HepG2 (cell line): Measurements from ENCODE around the gene NUP85. TPM values are rescaled to one million over a fixed set of nuclear protein-coding genes. Genes with fewer than 3 reads are reported as not detected.

ENCODE experiments used
- ATAC-seq: fragments of 200-7000 bp; cut with Tn5 transposase; 3 replicates; pipeline ENCODE4 v1.9.1; 2020; ENCODE audit warnings: mild to moderate bottlenecking, moderate library complexity
- BruUV-seq: library from RNA; stranded (reverse); fragments of 400-500 nt; replicated peaks from 2 replicates; lab custom pipeline; 2021; lab: Mats Ljungman, UMichigan
- CTCF ChIA-PET: fragments of 300-600 bp; formaldehyde crosslinking; extraction: SDS; loops from one replicate; lab custom pipeline; 2021; ENCODE audit warnings: low total read pairs, inconsistent platforms, low intra/inter-chr PET ratio; lab: Yijun Ruan, JAX
- POLR2A ChIA-PET: fragments of 350-600 bp; sonication (Branson Sonifier 250); formaldehyde crosslinking; loops from one replicate; lab custom pipeline; 2020; ENCODE audit warnings: antibody characterized with exemption, inconsistent platforms; lab: Yijun Ruan, JAX
- DNase-seq: peaks from one replicate; pipeline ENCODE4 v3.0.0-alpha.2; 2015; ENCODE audit warnings: low spot score
- FAIRE-seq: peaks from 3 replicates; lab custom pipeline; 2011; peaks lifted over from hg19 to GRCh38; lab: Jason Lieb, UNC
- H2AFZ ChIP-seq: one replicate; pipeline ENCODE4 v1.6.1; 2011; ENCODE audit warnings: low read length, inconsistent platforms
- H3K27ac ChIP-seq: fragments of 300-600 bp; 3 replicates; pipeline ENCODE4 v1.8.0; 2011; ENCODE audit warnings: mixed run types, mild to moderate bottlenecking, mixed read lengths, low read length, inconsistent platforms; ENCODE audit not compliant: insufficient read depth; ENCODE audit errors: extremely low read length
- H3K27me3 ChIP-seq, 2 experiments: fragments of 200-600 bp in 1 of 2; 2 replicates in 1 of 2; 3 replicates in 1 of 2; pipeline versions ENCODE4 v1.6.0 to v1.8.0; 2011; ENCODE audit warnings: low read length in 2 of 2, mild to moderate bottlenecking in 2 of 2, moderate library complexity in 2 of 2, inconsistent platforms in 1 of 2; ENCODE audit not compliant: insufficient read depth in 2 of 2, control insufficient read depth in 1 of 2
- H3K36me3 ChIP-seq, 2 experiments: fragments of 200-600 bp in 1 of 2; replicated peaks in 1 of 2; 2 replicates in 1 of 2; 3 replicates in 1 of 2; pipeline versions ENCODE4 v1.5.1 to v1.8.0; 2011; ENCODE audit warnings: low read length in 2 of 2, inconsistent platforms in 1 of 2; ENCODE audit not compliant: insufficient read depth in 2 of 2, control insufficient read depth in 1 of 2
- H3K4me1 ChIP-seq: 2 replicates; pipeline ENCODE4 v1.5.1; 2012; ENCODE audit warnings: low read length, inconsistent platforms; ENCODE audit not compliant: insufficient read depth
- H3K4me2 ChIP-seq: 2 replicates; pipeline ENCODE4 v1.6.0; 2011; ENCODE audit warnings: low read depth, low read length, inconsistent platforms
- H3K4me3 ChIP-seq, 3 experiments: fragments of 200-600 bp in 1 of 3; sonication (generic), shearing (Covaris generic) in 1 of 3; replicated peaks in 1 of 3; 2 replicates each; pipeline ENCODE4 v1.5.1; 2011 to 2016; ENCODE audit warnings: low read length in 3 of 3, inconsistent platforms in 2 of 3, low read depth in 2 of 3, mild to moderate bottlenecking in 2 of 3, control low read depth in 1 of 3, mixed read lengths in 1 of 3; ENCODE audit not compliant: insufficient read depth in 1 of 3
- H3K79me2 ChIP-seq: one replicate; pipeline ENCODE4 v1.6.1; 2011; ENCODE audit warnings: low read length, inconsistent platforms; ENCODE audit not compliant: insufficient read depth
- H3K9ac ChIP-seq: 2 replicates; pipeline ENCODE4 v1.6.0; 2011; ENCODE audit warnings: mild to moderate bottlenecking, low read depth, low read length, inconsistent platforms; ENCODE audit not compliant: insufficient read depth
- H3K9me3 ChIP-seq: 2 replicates; pipeline ENCODE4 v1.5.1; 2012; ENCODE audit warnings: mild to moderate bottlenecking, low read length
- H4K20me1 ChIP-seq: 2 replicates; pipeline ENCODE4 v1.6.0; 2011; ENCODE audit warnings: inconsistent platforms, mild to moderate bottlenecking, low read length, moderate library complexity; ENCODE audit not compliant: insufficient read depth
- ARNTL ChIP-seq: sonication (generic); formaldehyde crosslinking; IDR thresholded peaks from 2 replicates; pipeline ENCODE4 v1.4.0; 2020; ENCODE audit warnings: mild to moderate bottlenecking, missing genetic modification reagents
- CBFB ChIP-seq: sonication (generic); formaldehyde crosslinking; IDR thresholded peaks from 2 replicates; pipeline ENCODE4 v1.4.0; 2020; ENCODE audit warnings: missing genetic modification reagents
- IRX3 ChIP-seq: sonication (generic); formaldehyde crosslinking; IDR thresholded peaks from 2 replicates; pipeline ENCODE4 v1.8.1; 2023; ENCODE audit warnings: mild to moderate bottlenecking, low read depth, missing genetic modification reagents, borderline replicate concordance
- NCOA5 ChIP-seq: sonication (generic); formaldehyde crosslinking; IDR thresholded peaks from 2 replicates; pipeline ENCODE4 v1.4.0; 2020; ENCODE audit warnings: missing genetic modification reagents
- NCOR1 ChIP-seq: fragments of 200-600 bp; sonication (generic); IDR thresholded peaks from 2 replicates; pipeline ENCODE4 v1.7.0; 2017; ENCODE audit warnings: antibody characterized with exemption, low read length, borderline replicate concordance
- NFIB ChIP-seq: sonication (generic); formaldehyde crosslinking; IDR thresholded peaks from 2 replicates; pipeline ENCODE4 v1.9.0; 2021; ENCODE audit warnings: missing genetic modification reagents, mild to moderate bottlenecking, borderline replicate concordance
- PAX8 ChIP-seq: sonication (generic); formaldehyde crosslinking; IDR thresholded peaks from 2 replicates; pipeline ENCODE4 v1.8.0; 2022; ENCODE audit warnings: mild to moderate bottlenecking, missing genetic modification reagents, borderline replicate concordance
- SMAD1 ChIP-seq: sonication (generic); formaldehyde crosslinking; IDR thresholded peaks from 2 replicates; pipeline ENCODE4 v1.4.0; 2020; ENCODE audit warnings: missing genetic modification reagents, low read depth, mild to moderate bottlenecking, borderline replicate concordance
- ZNF333 ChIP-seq: sonication (generic); formaldehyde crosslinking; IDR thresholded peaks from 2 replicates; pipeline ENCODE4 v1.4.0; 2020; ENCODE audit warnings: mild to moderate bottlenecking, missing genetic modification reagents, borderline replicate concordance
- ZNF746 ChIP-seq: sonication (generic); formaldehyde crosslinking; IDR thresholded peaks from 2 replicates; pipeline ENCODE4 v1.8.0; 2022; ENCODE audit warnings: mild to moderate bottlenecking, missing genetic modification reagents
- WGBS: methylation state at CpG from one replicate; pipeline ENCODE4 v1.1.6; 2017; ENCODE audit warnings: low lambda C conversion rate; 5-methylcytosine and 5-hydroxymethylcytosine counted together
- in situ Hi-C: cut with HindIII; loops from 2 replicates; pipeline ENCODE4 v1.10.0; 2017; ENCODE audit warnings: low pct_unique_long_range_greater_than_20kb; ENCODE audit not compliant: extremely low pct_ligation_motif_present
- intact Hi-C: fragments of 100-400 bp; cut with micrococcal nuclease; formaldehyde crosslinking; loops from one replicate; pipeline ENCODE4 v1.10.0; 2022; ENCODE audit not compliant: unreplicated experiment
- polyA plus RNA-seq, 8 experiments: library from polyadenylated mRNA; depleted of rRNA in 3 of 8; stranded (reverse) in 7 of 8; unstranded in 1 of 8; fragments of >200 nt; fragmentation: Illumina TruSeq in 4 of 8; extraction: Trizol in 4 of 8; gene quantifications; 2 replicates each; pipeline versions ENCODE4 v1.2.1 to v1.2.3, GENCODE V29; 2011 to 2016; ENCODE audit warnings: low read depth in 4 of 8, missing spikeins in 1 of 8, mixed read lengths in 1 of 8; ENCODE audit not compliant: insufficient read depth in 1 of 8
- total RNA-seq, 5 experiments: library from RNA; depleted of rRNA; stranded (reverse); fragments of >200 nt; fragmentation: Illumina TruSeq; extraction: Trizol; gene quantifications; 2 replicates each; pipeline ENCODE4 v1.2.3, GENCODE V29; 2016; ENCODE audit warnings: low read depth in 1 of 5
- TF ChIP-seq, protein P1 (sequence below): sonication (generic); formaldehyde crosslinking; IDR thresholded peaks from 2 replicates; pipeline ENCODE4 v1.9.0; 2022; ENCODE audit warnings: missing genetic modification reagents, mild to moderate bottlenecking, borderline replicate concordance

The NUP85 gene
- total and polyA plus RNA-seq, 2 of the 13 experiments (the other 11 are each of a cell fraction or from before 2014, with no cell fraction given), result 89.1 to 124 TPM

DNA sequence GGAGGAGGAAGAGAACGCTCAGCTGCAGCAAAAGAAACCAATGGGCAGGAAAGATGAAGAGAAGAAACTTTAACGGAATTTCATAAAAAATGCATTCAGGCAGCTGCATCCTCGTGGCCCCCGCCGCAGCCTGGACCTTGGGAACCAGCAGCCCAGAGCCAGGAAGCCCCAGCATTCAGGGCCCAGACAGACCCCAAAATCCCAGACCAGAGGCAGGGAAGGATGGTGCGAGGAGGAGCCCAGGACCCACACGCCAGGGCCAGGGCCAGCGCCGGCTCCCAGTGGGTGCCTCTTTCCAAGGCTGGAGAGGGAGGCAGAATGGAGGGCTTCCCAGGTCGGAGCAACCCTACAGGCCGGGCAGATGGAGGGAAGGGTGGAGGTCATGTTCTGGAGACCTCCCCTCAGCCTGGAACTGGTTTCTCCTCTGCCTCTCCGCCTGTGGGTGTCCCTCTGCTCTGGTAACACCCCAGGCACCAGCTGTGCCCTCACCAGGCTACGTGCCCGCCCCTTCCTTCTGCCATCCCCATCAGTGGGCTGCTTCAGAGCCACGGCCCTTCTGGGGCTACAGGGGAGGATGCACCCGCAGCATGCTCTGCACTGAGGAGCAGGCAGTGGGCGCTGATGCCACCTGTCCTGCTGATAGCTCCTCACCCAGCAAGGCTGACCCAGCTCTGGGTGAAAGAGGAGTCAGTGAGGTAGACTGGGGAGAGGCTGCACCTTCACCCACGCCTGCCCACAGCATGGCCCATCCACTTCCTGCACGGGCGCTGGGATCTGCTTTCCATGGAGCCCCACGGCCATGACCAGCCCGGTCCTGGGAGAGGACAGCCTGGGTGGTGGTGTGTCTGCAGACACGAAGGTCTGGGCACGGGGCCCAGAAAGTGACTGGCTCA is 66.7 kb downstream of the NUP85 start (continued):
- TF ChIP-seq, protein P1, sequence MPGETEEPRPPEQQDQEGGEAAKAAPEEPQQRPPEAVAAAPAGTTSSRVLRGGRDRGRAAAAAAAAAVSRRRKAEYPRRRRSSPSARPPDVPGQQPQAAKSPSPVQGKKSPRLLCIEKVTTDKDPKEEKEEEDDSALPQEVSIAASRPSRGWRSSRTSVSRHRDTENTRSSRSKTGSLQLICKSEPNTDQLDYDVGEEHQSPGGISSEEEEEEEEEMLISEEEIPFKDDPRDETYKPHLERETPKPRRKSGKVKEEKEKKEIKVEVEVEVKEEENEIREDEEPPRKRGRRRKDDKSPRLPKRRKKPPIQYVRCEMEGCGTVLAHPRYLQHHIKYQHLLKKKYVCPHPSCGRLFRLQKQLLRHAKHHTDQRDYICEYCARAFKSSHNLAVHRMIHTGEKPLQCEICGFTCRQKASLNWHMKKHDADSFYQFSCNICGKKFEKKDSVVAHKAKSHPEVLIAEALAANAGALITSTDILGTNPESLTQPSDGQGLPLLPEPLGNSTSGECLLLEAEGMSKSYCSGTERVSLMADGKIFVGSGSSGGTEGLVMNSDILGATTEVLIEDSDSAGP, result peak; percentile 41; the same call in 1 of the 2 replicates
- TF ChIP-seq ZNF746 (CRISPR knock-in tag) (0 out of 2 replicates have a peak, but pooled peaks have one; percentile 55), NCOR1 (no peak), SMAD1 (CRISPR knock-in tag) (no peak), PAX8 (CRISPR knock-in tag) (0 out of 2 replicates have a peak, but pooled peaks have one; percentile 26), IRX3 (no peak)

DNA sequence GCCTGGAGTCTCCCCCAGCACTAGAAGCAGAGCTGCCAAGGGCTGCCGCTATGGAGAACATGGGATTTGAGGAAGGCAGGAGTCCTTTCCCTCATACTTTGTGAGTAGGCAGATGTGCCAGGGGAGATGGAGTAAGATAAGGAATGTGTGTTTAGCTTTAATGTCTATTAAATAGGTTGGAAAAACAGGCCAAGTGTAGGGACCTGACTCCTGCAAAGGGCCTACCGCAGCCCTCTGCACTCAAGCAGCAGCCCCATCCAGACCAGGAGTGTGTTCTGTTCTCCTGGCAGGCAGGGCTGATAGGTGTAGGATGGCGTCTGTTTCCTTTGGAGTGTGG is 67.3 kb downstream of the NUP85 start:
- H3K4me2 ChIP-seq, result no peak overlapping the region

More for the DNA sequence above, 67.3 kb downstream of the NUP85 start:
- in situ Hi-C loops, result no loop called here
- Histone ChIP-seq H3K4me1 (peaks cover 33% of the 10 kb centered on the region), H3K4me3 (no peak overlapping the region), H3K9ac (no peak overlapping the region), H4K20me1 (no peaks in the 10 kb centered on the region), H3K27ac (no peak overlapping the region), H3K36me3 (peaks cover 10 to 27% of the 10 kb centered on the region in 2 experiments; a peak in 4 of 5 replicates), H3K79me2 (peaks cover 6% of the 10 kb centered on the region), H3K27me3 (no peaks in the 10 kb centered on the region), H2AFZ (no peak overlapping the region), H3K9me3 (no peaks in the 10 kb centered on the region)
- ChIA-PET POLR2A (interaction anchor here (1.1 to 6.6 kb wide), 5 partner anchors 9 to 133 kb away, joined by 3 to 93 read pairs (median 43); partner anchors contain the start of genes GGA3, MRPS7 and SLC25A19), CTCF (no interaction called here)
- TF ChIP-seq NCOA5 (CRISPR knock-in tag) (no peak), CBFB (CRISPR knock-in tag) (peak; percentile 25; the same call in 1 of the 2 replicates), NFIB (0 out of 2 replicates have a peak, but pooled peaks have one; percentile 29), ARNTL (CRISPR knock-in tag) (no peak), ZNF333 (CRISPR knock-in tag) (0 out of 2 replicates have a peak, but pooled peaks have one; percentile 21)
- FAIRE-seq (no peak), ATAC-seq (no peak), DNase-seq (no peak)
- whole genome bisulfite sequencing, result 96% methylated on average over 3 of the region's 3 CpGs
- no TSS peak for BruUV-seq
- intact Hi-C loops, result no loop called here
